ENCODE results near the gene DOLK.

DNA sequence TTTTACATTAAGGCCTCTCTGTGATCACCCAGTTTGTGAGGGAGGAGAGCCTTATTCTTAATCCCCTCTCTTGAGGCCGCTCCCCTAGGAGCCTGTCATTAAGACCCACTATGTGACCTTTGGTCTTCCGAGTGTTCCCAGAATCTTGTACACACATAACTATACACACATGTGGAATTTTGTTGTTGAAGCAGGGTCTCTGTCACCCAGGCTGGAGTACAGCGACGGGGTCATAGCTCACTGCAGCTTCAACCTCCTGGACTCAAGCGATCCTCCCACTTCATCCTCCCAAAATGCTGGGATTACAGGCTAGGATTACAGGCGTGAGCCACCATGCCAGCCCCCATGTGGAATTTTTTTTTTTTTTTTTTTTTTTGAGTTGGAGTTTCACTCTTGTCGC is 41.4 kb downstream of the DOLK start:
- TF ChIP-seq EZH2 (IDR thresholded peaks at IDR 0.05; ENCODE audit: borderline replicate concordance): no peak
- no peak for TF ChIP-seq EZH2phosphoT487 (IDR thresholded peaks at IDR 0.05; ENCODE audit: low read depth, severe bottlenecking, unreplicated experiment)
